Fibroblast of skin of right quadriceps (primary cell): ENCODE data around the gene SCCPDH.
"Not testable (repeated sequence)": the region's sequence is repeated elsewhere in the genome, so short reads cannot be mapped to it uniquely, and the experiment has no call there.

ENCODE experiments used
- DNase-seq: peaks from one replicate; pipeline ENCODE4 v3.0.0-alpha.2; 2013

The SCCPDH gene, protein sequence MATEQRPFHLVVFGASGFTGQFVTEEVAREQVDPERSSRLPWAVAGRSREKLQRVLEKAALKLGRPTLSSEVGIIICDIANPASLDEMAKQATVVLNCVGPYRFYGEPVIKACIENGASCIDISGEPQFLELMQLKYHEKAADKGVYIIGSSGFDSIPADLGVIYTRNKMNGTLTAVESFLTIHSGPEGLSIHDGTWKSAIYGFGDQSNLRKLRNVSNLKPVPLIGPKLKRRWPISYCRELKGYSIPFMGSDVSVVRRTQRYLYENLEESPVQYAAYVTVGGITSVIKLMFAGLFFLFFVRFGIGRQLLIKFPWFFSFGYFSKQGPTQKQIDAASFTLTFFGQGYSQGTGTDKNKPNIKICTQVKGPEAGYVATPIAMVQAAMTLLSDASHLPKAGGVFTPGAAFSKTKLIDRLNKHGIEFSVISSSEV

DNA sequence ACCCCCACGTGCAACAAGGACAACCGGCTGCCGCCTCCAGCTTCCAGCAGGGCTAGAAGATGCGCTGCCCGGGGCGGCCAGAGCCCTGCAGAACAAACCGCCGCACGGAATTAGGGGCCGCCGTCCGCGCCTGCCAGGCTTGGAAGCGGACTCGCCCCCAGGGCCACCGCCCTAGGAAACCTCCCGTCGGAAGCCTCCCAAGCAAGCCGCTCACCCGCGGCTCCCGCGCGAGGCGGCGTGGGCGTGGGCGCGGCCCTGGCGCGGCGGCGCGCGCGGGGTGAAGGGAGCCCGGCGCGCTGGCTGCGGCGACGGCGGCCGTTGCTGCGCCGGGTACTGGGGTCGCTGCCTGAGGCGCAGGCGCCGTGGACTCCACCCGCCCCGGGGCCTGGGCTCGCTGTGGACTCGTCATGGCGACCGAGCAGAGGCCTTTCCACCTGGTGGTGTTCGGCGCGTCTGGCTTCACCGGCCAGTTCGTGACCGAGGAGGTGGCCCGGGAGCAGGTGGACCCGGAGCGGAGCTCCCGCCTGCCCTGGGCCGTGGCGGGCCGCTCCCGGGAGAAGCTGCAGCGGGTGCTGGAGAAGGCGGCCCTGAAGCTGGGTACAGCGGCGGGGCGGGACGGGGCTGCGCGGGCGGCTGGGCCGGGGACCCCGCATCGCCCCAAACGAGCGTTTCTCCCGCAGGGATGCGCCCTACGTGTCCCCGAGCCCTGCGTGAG, at the start of gene SCCPDH:
TSS of gene SCCPDH (plus strand) at position 394 of the 715 bp plus-strand sequence. CDS start at position 408, 14 bp downstream.
- peak; percentile 69 for DNase-seq

DNA sequence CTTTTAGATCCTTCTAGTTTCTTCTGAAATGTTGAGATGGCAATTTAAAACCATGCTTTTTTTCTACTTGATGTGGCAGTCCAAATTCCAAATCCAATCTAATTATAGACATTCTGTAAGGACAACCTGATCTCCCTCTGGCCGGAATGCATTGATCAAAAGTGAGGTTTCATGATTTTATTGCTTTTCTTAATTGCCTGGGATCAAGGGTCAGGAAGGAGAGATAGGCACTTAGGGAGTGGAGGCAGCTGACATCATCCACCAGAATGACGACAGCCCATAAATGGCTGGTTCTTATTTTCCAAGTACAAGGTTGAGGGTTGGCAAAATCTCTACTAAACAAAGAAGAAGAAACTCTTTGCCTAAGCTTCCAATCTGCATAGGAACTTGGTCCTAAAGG, 46.4 kb upstream of the SCCPDH start:
- no peak for DNase-seq

DNA sequence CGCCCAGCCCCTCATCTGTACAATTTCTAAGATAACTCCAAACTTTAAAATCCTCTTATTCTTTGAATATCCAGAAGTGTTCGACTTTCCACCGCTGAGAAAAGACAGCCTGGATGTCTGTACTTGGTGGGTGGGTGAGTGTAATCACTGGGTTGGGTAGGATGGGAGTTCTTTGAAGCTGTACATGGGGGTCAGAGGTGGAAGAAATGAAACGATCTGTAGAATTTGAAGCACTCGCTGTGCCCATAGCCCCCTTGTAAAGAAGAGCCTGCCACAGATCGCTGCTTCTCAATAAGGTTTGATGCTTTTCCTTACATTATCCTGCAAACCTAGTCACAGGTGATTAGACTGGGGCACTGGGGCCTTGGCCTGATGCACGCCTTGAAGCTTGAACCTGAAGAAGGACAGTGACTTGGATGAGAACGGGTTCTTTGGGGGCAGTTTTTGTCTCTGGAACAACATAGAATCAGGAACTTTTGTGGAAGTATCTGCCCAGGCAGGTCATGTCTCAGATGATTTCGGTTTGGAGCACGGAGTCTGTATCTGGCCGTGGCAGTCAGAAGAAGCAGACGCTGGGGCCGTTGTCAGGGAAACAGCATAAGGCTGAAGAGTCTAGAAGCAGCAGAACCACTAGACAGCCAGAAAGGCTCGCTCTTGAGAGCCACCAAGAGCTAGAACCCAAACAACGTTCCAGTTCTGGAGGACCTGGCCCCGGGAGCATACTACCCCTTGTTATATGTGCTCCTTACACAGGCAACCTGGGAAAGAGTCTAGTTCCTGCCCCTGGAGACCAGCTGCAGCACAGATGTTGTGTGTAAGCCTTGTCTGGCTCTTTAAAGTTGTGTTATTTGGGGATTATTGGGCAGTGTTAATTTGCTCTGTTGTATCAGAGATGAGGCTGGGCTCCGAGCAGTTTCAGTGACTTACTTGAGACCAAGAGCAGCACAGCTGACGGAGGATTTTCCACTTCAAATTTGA, 45.1 kb upstream of the SCCPDH start:
- no peak for DNase-seq

DNA sequence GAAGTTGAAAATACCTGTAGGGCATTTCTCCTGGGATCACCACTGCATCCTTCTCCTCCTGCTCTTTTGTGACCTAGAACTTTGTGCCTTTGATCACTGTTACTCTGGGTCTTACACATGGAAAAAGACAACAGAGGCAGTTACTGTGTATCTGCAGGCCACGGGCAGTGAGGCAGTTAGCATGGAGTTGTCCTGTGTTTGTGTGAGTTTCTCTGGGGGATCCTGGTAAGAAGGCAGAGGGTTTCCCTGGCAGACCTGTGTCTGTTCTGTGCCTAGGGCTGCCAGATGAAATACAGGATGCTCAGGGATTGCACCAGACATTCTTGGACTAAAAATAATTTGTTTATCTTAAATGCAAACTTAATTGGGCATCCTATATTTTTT, 44.4 kb upstream of the SCCPDH start:
- DNase-seq: no peak

DNA sequence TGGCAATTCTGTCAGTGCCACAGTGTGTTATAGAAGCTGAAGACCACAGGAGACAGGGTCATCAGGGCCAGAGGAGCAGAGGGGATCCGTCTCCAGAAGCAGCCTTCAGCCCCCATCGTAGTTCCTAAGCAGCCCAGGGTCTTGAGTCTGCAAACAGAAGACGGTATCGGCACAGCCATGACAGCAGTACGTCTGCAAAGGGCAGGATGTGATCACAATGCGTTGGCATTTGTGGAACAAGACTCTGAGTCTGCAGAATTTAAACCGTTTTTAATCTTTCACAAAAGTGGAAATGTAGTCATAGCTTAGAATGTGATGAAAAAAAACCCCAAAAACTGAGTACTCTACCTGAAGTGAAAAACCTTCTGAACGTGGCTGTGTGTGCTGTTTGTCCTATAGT, 44.0 kb upstream of the SCCPDH start:
- DNase-seq: peak; percentile 38

DNA sequence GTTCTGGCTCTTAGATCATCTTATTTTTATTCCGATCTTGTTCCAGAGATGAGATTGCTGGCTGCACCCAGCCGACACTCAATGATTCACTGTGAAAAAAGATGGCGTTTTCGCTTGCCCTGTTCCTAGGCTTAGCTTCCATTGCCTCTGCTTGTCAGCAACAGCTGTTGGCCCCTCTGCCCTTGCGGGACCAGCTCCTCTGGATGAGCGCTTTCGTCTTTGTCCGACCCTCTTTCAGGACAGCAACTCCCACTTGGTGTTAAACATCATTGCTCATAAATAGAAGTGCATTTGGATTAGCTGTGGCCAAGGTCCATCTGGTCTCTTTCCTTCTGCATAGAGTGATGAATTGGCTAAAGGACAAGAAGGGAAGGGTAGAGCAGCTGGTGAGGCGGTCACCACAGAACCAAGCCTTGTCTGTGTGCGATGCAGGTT, 43.5 kb upstream of the SCCPDH start:
- no peak for DNase-seq

DNA sequence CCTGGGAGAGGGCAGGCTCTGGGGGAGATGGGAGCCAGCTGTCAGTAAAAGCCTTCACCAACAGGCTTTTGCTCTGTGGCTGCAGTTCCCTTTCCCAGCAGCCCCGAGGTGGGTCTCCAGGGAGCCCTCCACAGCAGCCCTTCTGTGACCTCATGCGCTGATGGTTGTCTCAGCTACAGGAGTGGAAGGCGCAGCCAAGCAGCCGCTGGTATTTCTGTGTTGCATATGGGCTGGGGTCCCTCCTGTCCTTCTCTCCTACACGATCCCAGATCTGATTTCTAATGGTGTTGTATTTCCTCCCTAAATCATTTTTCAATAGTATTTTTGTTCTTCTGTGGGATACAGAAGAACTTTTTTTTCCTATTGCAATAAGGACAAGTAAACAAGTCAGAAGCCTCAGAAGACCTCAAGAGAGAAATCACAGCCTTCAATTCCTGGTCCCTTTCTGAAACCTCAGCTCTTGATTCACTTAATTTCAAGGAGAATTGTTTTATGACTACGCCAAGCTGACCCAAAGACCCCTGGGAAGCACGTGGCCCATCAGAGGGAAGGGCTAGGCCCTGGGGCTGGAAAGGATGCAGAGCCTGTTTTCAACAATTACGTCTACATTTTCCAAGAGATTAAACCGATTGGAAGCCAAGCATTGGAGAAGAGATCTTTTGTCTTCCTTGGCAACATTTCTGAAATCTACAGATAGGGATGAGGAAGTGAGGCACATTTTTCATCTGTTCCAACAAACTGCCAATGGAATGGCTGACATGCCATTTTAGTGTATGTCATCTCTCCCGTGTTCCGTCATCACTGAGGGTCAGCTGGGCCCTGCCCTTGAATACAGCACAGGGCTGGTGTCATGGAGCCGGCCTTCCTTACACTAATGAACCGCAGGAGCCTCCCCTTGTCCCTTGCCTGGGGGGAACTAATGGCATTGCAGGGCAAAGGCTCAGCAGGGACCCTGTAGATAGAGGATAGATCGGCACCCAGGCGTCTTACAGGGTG, 42.0 kb upstream of the SCCPDH start:
- DNase-seq: no peak

DNA sequence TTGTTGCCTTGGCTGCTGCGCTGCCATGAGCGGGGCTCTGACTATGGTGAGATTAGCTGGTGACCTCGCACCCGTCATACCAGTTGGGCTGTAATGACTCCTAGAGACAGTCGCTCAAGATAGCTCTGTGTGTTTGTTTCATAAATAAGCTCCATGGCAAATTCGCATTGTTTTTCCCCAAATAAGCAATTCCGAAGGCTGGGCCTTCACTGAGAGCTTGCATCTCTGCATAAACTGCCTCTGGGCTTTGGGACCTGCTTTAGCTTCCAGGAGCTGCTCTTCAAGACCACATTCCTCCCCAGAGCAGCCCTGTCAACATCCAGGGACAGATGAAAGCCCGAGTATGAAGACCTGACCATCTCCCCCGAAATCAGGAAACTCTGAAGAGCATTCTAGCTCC, 40.7 kb upstream of the SCCPDH start:
- no peak for DNase-seq

DNA sequence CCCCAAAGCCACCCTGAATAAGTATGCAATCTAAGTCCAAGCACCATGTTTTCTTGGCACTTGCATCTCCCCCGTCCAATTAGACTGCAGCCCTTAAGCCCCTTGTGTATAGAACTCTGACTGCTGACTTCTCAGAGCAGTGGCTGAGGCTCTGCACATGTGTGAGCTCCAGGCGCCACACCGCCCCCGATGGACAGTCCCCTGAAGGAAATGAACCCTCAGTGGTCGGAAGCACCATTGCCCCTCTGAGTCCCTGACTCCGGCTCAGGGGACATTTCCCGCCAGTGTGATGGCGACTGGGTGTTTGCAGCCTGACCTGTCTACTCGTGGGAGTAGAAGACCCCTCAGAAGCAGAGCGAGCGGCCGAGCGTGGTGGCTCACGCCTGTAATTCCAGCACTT, 37.2 kb upstream of the SCCPDH start:
- no peak for DNase-seq

DNA sequence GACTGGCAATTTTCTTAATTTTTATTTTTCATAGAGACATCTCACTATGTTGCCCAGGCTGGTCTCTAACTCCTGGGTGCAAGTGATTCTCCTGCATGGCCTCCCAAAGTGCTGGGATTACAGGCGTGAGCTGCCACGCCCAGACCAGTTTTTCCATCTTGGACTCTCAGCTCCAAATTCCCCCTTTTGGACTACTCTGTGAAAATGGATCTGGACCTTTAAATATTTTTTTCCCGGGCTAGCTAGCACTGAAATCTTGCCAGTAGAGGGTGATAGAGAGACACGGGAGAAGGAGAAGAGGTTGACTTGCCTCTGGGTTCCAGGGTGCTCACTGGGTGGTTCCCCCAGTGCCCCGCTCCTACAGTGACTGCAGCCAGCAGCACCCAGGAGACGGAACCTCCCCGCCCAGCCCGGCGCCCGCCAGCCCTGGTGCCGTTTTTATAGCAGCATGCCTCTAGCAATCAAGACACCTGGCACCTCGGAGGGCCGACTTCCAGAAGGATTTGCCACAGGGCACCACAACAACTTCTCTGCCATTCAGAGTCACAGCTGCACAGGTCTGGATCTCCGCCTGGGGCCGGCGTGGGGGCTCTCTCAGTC, 34.7 kb upstream of the SCCPDH start:
- peak; percentile 75 for DNase-seq

DNA sequence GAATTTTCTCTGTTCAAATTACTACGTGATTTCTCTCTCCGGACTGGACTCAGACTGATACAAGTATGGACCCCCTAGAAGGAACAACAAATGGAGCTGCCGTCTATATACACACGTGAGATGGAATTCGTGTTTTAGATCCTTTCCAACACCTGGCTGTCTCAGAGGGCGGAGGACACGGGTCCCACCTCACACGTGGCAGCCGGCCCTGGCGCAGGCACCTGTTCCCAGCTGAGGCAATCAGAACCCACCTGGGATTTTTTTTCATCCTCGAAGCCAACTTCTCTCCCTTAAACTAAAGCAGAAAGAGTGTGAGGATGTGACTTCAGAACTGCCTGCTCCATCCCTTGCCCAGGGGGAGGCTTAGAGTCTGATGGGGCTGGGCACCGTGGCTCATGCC, 34.1 kb upstream of the SCCPDH start:
- DNase-seq: no peak

DNA sequence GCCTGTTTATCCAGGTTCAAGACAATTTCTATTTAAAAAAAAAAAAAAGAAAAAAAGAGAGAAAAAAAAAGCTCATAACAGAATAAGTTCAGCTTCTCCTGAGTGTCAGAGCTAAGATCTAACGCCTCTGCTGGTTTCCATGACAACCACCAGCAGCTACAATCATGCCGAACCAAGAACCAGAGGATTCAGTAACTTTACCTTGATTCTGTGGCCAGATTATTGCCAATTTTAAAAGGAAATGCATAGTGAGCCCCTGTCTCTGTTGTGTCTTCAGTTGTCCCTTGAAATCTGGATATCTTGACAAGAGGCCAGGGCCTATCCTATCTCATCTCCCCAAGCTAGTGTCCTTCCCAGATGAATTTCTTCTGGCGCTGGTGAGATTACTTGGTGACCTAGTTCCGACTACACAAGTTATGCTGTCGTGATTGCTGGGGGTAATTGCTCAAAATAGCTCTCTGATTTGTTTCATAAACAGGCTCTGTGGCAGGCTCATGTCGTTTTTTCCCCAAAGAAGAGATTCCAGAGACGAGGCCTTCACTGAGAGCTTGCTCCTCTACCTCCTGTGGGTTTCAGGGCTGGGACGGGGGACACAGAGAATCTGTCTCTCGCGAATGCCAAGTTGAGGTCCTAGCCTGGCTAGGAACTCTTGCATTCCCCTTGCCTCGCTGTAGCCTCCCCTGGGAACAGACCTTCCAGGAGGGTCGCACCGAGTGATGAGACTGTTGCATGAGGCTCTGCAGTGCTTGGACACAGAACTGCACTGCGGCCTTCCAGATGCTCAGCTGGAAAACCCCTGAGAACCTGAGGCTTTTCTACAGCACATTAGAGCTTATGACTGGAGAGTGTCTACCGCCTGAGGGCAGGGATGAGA, 32.4 kb upstream of the SCCPDH start:
- no peak for DNase-seq

DNA sequence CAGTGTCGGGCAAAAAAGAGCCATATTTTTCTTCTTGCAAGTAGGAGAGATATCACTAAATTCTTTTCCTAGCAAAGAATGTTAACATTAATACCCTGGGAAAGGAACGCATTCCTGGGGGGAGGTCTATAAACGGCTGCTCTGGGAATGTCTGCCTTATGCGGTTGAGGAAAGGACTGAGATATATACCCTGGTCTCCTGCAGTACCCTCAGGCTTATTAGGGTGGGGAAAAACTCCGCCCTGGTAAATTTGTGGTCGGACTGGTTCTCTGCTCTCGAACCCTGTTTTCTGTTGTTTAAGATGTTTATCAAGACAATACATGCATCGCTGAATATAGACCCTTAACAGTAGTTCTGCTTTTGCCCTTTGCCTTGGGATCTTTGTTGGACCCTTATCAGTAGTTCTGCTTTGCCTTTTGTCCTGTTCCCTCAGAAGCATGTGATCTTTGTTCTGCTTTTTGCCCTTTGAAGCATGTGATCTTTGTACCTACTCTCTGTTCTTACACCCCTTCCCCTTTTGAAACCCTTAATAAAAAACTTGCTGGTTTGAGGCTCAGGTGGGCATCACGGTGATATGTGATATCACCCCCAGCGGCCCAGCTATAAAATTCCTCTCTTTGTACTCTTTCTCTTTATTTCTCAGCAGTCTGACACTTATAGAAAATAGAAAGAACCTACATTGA, 29.9 kb upstream of the SCCPDH start:
- not testable (repeated sequence) for DNase-seq

DNA sequence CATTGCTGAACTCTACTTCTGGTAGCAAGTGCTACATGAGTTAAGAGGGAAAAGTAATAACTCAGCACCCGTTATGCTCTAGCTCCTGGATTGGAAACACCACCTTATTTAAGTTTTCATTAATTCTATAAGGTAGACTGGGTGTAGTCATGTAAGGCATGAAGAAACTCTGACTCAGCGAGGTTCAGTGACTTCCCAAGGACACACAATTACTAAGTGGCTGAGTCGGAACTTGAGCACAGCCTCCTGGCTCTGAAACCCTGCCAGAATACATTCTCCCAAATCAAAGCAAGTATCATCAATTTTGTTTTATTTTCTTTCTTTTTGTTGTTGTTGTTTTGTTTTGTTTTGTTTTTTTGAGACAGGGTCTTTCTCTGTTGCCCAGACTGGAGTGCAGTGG, 29.1 kb upstream of the SCCPDH start:
- no peak for DNase-seq

DNA sequence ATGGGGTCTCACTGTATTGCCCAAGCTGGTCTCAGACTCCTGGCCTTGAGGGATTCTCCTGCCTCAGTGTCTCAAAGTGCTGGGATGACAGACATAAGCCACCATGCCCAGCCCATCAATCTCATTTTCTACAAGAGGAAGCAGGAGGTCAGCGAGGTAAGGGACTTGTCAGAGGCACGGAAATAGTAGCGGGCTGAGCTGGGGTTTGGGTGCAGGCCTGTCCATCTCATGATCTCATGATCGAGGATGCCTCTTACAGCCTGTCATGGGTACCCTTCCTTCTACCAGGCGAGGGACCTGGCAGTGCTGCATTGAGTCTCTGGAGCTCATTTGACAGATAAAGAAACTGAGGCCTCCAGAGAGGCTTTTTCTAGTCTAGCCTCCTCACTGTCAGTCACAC, 28.5 kb upstream of the SCCPDH start:
- DNase-seq: no peak

DNA sequence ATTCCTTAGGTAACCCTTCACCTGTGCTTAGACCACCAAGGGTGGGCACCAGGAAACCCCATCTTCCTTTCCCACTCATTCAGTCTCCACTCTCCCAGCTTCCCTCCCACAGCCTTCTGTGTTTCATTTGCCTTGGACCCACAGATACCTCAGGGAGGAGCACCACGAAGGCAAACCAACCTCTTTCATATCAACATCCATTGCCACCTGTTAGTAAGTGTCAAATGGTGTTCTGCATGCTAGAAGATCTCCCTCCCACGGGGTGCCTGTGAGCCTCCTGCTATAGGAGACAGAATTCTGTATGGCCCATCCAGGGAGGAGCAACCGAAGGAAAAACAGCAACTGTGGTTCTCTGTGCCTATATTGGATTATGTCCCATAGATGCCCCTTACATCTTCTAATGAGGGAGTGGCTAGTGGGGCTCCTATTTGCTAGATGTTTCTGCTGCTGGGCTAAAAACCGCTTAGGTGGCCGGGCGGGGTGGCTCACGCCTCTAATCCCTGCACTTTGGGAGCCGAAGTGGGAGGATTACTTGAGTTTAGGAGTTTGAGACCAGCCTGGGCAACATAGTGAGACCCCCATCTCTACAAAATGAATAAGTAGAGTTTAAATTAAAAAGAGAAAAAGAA, 25.6 kb upstream of the SCCPDH start:
- no peak for DNase-seq

DNA sequence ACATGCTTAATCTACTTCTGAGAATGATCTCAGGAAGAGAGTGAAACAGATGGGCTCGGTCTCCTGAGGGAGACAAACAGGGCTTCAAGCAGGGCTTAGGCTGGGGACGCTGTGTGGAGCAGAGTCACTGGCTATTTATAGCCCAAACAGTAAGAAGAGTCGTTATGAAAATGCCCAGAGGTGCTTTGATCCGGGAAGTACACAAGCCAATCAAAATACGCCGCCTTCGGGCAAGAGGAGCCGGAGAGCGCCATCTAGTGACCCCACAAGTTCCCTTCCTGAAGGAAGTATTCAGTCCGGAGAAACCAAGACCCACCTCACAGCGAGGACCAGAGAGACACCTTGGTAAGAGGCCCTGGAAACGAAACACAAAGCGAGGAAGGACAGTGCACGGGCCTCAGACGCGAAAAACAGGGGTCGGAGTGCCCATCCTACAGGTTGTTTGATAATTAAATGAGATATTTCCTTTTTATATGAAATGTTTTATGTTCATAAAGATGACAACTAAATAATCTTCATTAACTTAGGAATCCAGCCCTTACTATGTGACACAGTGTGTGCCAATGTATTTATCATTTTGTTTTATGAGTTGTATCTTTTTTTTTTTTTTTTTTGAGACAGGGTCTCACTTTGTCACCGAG, 25.0 kb upstream of the SCCPDH start:
- DNase-seq: peak; percentile 95

DNA sequence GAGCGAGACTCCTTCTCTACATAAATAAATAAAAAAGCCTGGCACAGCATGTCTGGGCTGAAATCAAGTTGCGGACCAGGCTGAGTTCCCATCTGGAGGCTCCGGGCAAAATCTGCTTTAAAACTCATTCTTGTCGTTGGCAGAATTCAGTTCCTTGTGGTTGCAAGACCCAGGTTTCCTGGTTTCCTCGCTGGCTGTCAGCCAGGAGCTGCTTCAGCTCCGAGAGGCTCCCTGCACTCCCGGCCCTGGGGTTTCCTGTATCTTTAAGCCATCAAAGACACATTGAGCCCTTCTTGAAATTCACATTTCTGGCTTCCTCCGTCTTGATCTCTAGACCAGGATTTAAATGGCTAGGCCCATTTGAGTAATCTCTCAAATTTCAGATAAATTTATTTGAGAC, 20.6 kb upstream of the SCCPDH start:
- DNase-seq: peak; percentile 42

DNA sequence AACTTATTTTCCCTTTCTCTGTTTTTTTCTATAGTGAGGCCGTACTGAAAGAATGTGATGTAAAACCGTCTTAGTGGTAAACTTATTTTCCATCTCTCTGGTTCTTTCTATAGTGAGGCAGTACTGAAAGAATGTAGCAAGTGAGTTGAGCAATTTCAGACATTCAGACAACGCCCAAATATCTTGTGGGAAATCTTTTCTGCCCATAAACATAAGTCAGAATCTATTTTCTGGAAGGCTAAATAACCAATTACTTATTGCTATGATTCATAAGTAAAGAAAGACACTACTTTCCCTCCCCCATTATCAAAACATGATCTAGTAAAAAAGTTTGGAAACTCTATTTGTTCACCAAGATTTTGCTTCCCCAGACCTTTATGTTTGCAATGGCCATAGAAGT, 18.8 kb upstream of the SCCPDH start:
- DNase-seq: peak; percentile 96
